Measurements from ENCODE around the gene RREB1.
A peak's percentile ranks its signal among the peaks of the same experiment; 100 is the strongest.

Gene RREB1

DNA sequence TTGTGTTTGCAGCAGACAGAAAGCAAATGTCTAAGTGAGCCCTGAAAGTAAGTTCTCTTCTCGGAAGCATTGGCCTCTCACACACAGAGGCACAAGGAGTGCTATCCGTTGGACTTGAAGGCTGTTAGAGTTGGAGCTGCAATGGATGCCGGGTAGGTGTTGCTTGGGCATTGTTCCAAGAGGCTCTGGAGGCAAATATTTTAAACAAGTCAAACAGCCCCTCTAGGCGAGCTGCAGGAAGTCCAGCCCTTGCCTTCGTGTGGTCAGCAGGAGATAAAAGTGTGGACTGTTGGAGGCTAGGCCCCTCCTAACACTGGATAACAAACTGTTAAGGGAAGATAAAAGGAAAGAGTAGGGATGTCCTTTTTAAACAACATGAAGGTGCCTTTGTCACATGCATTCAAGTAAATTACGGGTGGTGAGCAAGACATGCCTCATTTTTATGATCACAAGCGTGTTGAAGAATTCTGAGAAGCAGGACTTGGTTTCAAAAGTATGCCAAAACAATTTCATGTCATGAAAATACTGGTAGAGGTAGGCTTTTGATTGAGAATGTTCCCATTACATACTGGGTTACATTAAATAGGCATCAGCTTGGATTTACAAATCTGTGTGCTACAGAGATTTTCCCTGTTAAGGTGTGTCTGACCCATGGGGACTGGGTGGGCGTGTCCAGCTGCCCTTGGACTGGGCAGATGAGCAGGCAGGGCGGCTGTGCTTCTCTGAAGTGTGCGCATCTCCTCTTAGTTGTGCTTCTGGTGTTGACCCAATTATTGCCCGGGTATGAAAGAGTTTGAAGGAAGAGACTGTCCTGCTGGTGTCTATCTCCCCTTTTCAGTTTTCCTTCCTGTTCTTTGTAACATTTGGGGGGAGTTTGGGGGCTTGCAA is 57.5 kb downstream of the RREB1 start:
- DNase-seq, result peak; percentile 98

DNA sequence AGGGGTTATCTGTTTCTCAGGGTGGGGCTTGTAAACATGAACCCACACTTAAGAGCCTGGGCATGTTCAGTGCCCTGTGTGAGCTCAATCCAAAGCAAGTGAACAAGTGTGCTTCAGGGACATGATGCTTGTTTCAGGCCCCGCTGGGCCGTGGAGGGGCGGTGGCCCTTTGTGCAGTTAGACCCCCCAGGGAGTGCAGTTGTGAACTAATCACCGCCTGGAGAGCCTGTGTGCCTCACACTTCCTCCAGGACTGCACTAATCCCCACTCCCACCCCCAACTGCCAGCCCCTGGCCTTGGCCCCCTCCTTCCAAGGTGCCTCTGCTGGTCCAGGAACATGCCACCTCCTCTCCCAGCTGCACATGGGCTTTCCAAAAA is 58.1 kb downstream of the RREB1 start:
- peak; percentile 79 for DNase-seq

DNA sequence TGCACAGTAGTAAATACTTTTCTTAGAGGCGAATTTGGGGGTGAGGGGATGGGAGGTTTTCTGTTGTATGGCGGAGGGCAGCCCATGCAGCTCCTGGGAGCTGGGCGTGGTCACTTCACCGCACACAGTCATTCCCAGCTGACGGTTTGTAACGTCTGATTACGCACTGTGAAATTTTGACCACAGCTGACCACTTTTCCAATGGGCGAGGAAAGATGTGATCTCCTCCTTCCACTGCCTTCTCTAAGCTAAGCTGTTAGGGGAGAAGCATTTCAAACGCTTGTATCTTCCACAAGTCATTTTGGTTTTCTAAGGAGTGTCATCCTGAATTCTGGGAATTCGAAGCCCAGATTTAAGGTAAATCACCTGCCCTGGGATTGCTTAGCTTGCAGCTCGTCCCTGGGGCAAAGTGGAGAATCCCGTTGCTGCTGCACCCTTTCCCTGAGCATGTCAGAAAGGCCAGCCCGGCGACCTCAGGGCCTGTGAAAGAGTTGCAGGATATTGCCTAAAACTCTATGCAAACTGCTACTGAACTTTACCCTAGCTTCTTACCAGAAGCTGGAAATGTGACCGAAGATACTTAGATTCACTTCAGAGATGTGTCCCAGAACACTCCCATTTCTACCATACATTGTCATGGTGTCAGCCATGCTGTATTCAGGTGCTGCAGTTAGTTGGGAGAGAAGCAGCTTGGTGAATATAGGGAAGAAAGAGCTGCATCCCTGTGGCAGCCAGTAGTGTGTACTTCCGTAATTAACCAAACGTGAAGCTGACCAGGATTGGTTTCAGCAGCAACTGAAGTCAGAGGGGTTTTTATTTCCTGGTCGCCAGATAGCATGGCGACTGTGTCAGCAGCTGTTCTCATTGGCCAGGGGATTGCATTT is 58.9 kb downstream of the RREB1 start:
- peak; percentile 97 for DNase-seq

GRCh38 chr6:7169296-7169721 is 61.5 kb downstream of the RREB1 start:
- no peak for DNase-seq

GRCh38 chr6:7170117-7170732 is 62.5 kb downstream of the RREB1 start:
- DNase-seq, result no peak

- DNase-seq, result no peak
Measured at GRCh38 chr6:7171119-7171518, 63.4 kb downstream of the RREB1 start.

DNA sequence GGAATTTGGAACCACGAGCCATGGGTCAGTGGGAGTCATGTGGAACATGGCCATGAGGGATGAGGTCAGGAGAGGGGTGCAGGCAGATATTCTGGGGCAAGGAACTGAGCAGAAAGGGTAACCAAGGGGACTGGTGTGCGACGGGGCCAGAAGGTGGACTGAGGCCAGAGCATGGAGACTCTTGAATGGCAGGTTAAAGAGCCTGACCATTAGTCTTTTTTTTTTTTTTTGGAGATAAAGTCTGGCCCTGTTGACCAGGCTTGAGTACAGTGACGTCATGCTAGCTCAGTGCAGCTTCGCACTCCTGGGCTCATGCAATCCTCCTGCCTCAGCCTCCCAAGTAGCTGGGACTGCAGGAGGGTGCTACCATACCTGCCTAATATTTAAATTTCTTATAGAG is 64.0 kb downstream of the RREB1 start:
- DNase-seq, result no peak

GRCh38 chr6:7172649-7173048 is 64.9 kb downstream of the RREB1 start:
- no peak for DNase-seq

DNA sequence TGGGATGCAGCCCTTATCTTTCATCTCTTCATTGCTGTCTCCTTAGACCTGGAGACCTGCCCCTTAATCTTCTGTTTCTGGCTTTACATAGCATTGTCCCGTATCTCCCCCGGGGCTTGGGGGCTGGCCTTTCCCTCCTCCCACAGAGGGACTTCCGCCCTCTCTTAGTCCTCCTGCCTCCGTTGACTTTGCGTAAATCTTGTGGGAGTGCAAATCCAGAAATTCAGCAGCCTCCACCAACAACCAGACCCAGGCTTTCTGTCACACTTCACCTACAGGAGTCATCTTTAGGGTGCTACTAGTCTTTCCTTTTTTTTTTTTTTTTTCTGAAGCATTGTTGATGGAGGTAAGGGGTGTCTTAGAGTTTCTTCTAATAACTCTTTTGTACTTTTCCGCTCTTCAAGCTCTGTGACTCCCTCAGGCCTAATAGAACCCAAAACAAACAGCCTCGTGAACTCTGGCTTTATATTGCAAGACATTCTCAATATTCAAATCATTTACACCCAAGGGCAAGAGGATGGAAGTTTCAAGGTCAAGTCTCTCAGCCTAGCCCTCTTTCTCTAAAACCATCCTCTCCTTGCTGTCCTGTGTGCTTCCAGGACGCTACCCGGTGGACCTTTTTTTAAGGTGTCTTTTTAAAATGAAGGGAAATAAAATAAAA is 66.2 kb downstream of the RREB1 start:
- no peak for DNase-seq

DNA sequence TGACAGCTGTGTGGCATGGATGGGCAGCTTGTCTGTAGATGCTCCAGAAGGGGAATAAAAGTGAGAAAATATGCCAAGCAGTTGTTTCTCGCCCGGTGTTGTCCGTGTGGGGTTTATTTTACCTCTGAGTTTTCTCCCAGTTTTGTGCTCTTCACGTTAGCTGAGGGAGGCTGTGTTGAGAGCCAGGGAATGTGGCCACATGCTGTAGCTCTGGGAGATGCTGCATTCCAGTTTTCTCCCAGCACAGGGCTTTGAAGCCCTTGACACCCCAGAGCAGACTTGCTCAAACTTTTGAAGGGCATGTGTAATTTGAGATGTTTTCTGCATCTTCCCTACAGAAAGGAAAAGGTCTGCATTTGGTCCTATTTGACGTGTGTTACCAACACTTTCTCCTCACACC is 67.7 kb downstream of the RREB1 start:
- DNase-seq, result no peak

GRCh38 chr6:7176208-7176607 is 68.4 kb downstream of the RREB1 start:
- no peak for DNase-seq

GRCh38 chr6:7178280-7178679 is 70.5 kb downstream of the RREB1 start:
- no peak for DNase-seq

GRCh38 chr6:7180751-7181150 is 73.0 kb downstream of the RREB1 start:
- DNase-seq, result no peak

GRCh38 chr6:7183707-7184106 is 75.9 kb downstream of the RREB1 start:
- no peak for DNase-seq

DNA sequence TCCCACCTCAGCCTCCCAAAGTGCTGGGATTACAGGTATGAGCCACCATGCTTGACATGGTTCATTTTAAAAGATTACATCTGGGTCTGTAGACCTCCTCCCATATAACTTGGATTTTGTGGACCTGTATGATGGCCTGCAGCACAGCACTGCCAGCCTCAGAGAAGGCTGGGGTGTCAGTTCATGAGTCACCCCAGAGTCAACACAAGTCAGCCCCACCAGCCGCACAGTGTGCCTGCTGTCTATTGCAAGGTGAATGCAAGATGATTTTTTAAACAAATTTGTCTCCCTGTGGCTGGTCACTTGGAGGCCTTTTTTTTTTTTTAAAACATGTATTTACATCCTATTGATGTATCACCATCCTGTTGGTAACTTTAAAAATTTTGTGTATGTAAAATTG is 76.7 kb downstream of the RREB1 start:
- DNase-seq, result no peak

DNA sequence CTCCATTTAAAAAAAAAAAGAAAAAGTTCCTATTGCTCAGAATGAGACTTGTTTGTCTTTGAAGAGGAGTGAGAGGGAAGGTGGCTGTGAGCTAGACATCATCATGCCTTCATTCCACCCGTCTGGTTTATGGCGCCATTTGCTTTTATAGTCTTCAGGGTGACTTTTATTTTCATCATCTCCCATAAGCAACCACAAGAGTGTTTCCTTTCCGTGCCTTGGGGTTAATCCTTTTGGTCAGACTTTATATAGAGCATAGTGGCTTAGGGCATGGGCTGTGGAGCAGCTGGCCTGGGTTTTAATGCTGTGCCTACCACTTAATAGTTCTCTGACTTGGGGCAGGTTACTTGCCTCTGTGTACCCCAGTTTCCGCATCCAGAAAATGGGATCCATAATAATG is 77.8 kb downstream of the RREB1 start:
- DNase-seq, result no peak

DNA sequence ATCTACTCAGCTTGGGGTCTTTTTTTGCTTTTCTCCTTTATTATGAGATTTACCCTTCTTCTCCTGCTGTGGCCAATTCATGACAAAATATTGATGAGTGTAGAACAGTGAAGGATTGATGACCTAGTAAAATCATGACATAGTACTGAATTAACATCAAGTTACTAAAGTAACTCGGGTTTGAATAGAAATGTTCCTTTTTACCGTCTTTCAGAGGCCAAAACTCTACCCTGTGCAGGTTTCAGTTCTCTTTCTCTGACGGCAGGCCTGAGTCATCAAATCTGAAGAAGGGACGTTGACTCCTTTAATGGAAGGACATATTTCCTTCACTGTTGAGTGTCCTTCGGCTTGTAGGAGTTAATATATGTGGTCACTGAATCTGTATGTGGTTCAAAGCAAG is 80.7 kb downstream of the RREB1 start:
- DNase-seq, result no peak

GRCh38 chr6:7189101-7189758 is 81.5 kb downstream of the RREB1 start:
- DNase-seq, result no peak

DNA sequence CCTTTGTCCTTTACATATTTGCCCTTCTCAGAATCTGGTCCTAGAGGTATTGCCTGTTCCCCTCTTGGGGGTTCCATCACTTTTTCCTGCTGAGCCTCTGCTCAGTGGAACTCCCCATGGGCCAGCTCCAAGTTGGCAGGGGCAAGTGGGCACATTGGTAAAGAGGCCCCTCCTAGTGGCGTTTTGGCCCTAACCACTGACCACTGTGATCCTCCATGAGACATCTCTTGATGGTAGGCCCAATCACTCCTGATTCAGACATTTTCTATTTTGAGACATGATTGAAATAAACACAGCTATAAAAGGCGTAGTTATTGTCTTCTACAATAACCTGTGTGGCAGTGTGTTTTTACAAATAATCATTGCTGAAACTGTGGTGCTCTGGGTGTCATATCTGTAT is 83.0 kb downstream of the RREB1 start:
- DNase-seq, result no peak

DNA sequence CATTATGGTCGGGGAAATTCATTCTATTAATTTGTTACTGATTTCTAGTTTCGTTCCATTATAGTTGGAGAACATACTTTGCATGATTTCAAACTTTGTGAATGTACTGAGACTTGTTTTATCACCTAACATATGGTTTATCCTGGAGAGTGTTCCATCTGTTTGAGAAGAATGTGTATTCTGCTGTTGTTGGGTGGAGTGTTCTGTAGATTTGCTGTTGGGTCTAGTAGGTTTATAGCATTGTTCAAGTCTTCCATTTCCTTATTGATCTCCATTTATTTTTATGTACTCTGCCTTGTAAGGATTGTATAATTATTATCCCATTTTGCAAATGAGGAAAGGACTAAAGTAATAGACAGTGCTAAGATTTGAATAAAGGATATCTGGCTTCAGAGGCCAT is 85.4 kb downstream of the RREB1 start:
- DNase-seq, result no peak

- no peak for DNase-seq
Measured at GRCh38 chr6:7194657-7195056, 86.9 kb downstream of the RREB1 start.

DNA sequence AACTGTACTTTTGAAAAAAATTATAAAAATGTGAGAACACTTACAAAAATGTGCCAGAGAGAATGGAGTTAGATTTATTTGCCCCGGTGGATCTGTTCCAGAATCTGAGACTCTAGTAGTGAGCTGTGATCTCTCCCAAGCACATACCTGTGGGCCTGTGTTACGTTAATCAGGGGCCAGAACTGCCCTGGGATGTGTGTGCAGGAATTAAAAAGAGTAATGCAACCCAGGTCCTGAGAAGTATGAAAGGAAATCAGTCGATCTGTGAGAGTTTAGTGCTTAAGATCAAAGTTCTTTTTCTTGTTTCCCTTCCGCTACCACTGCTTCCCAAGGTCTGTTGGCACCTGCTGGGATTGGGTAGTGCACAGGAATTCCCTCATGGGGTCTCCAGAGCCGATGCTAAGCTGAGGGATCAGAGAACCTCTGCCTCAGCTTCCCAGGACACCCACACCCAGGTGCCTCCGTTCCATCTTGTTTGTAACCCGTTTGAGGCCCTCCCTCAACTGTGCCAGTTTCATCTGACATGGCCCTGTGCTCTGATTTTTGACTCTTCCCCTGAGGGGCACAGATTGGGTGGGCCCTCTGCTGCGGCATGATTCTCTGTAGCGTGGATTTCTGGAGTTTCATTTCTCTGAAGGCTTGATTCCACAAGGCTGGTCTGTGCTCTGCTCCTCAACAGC is 87.7 kb downstream of the RREB1 start:
- no peak for DNase-seq
